ENCODE results near the gene GLRA2.

Gene GLRA2

DNA sequence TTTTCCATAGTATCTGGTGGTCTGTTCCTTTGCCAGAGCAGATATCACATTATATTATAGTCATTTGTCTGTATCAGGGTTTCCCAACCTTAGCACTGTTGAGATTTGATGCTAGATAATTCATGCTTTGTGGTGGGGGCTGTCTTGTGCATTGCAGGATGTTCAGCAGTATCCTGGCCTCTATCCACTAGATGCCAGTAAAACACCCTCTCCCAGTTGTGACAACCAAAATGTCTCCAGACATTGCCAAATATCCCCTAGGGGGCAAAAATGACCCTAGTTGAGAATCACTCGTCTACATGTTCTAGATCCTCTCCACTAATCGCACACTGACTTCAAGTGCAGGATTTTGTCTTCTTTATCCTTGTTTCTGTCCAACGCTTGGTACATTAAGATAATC, 182.8 kb downstream of the GLRA2 start:
- DNase-seq = no peak

DNA sequence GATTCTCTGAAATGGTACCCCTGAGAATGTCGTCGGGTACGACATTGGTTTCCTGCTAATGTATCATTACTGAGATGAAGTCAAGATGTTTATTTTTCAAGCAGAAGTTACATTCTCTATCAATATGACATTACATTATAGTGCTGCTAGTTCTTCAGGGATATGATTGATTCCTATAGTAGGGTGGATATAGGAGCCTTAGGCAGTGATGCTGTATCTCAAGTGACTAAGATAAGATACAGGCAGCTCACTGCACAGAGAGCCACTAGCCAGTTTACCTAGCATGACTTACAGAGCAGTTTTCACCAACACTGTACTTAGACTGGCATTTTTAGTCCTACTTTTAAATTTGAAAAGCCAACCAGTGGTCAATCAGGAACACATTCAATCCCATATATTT, 188.6 kb downstream of the GLRA2 start:
- no peak for DNase-seq

DNA sequence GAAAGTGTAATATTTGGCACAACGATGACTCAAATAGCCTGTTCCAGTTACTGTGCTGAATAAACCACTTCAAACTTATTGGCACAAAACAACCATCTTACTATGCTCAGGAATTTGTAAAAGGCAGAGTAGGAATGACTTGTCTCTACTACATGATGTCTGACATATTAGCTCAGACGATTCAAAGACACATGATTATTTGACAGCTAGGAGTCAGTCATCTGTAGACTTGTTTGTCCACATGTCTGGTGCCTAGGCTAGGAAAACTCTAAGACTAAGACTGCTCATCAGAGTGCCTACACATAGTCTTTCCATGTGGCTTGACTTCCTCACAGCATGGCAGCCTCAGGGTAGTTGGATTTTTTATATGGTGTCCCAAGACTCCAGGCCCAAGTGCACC, 189.1 kb downstream of the GLRA2 start:
- DNase-seq = no peak

DNA sequence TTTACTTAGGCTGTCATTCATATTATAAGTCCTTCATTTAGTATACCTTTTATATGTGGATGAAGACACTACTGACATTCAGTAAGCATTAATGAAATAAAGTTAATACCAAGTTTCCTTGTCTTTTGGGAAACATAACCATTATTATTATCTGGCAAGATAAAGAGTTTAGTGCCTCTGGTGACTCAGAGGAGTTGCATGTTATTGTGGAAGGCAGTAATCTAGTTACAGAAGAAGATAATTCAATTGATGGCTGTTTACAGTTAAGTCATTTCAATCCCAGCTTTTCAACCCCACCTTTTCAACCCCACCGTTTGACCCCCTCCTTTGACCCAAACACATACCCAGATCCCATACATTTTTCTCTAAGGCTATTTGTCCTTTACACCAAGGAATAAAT, 199.7 kb downstream of the GLRA2 start:
- no peak for DNase-seq

DNA sequence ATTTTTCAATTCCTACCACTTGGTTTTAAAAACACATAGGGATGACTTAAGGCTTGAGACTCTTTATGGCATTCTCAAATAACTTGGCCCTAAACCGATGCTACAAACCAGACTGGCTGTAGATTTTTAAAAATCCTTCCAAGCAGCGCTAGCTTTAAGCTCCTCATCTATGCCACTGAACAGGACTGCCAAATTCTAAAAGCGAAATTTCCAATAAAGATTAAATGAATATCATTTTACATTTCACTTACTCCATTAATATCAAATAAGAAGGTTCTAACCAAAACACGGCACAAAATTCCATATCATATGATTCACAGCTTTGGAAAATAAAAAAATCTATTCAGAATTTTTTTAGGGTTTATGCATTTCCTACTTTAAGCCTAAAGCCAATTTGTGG, 209.3 kb downstream of the GLRA2 start:
- DNase-seq = no peak

DNA sequence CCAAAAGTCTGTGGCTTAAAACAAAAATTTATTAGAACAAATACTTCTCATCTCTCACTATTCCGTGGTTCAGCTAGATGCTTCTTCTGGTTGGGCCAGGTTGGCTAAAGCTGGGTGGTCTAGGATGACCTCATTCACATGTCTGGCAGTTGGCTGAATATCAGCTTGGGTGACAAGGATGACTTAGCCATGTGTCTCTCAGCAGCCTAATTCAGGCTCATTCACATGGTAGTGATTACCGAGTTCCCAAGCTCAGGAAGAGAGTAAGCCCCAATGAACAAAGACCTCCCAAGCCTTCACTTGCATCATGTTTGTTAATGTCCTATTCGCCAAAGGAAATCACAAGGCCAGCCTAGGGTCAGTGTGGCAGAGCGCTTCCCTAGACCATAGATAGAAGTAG, 224.1 kb downstream of the GLRA2 start:
- DNase-seq = no peak

DNA sequence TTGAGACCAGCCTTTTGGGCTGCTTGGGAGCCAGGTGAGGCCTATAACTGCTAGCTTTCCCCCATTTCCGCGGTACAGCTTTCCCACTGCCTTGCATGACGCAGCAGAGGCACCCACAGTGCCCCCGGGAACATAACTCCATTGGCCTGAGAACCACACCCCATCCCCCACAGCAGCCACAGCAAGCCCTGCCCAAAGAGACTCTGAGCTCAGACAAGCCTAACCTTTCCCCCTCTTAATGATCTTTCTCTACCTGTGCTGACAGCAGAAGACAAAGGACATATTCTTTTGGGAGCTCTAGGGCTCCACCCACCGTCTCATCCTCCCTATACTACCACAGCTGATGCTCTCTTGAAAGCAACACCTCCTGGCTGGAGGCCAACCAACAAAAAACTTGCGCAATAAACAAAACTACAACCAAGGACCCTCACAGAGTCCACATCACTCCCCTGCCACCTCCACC, 228.7 kb downstream of the GLRA2 start:
- no peak for DNase-seq

DNA sequence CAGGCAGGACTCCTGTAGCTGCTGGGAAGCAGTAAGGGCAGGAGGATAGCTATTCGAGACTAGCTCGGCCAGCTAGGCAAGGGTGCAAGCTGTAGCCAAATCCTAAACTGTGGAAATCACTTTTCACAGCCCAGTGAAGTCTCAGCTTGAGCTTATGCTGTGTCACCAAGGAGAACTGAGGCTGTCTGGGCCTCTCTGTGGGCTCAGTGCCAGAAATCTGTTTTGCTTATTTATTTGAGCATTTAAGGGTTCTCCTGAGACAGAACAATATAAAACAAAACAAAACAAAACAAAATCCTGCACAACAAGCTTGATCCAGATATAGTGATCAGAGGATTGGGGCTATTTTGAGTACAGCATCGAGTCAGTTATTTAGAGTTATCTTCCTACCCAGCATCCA, 246.1 kb downstream of the GLRA2 start:
- DNase-seq = no peak

DNA sequence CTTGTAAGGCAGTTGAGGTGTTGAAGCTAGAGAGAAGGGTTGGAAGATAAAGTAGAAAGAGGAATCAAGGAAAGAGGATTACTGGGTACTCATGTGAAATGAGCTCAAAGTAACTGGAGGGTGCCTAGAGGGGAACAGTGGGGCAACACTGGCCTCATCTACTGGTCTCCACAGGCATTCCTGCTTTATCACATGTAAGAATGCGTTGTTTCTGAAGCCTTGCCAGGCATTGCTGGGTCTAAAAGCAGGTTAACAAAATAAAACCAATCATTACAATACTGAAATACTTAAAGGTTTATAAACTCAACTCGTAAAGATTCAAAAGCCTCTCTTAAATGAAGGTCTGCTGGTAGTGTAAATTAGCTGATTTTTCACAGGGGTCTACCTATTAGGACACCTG, 247.6 kb downstream of the GLRA2 start:
- no peak for DNase-seq

DNA sequence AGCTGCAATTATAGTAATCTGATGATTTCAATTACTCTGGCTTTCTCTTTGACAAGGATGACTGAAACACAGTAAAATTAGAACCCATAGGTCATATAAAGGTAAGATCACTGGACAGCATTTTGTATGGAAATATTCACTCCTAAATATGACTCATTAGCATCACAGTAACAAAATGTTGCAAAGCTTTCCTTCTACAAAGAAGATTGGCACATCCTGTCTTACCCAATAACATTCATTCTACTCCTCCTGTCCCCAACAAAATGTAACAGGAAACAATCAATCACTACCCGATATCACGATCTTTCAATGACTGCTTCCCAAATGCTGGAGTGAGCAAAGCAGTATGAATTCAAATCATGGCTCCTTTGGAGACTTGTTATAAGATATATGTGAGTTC, 248.2 kb downstream of the GLRA2 start:
- no peak for DNase-seq

DNA sequence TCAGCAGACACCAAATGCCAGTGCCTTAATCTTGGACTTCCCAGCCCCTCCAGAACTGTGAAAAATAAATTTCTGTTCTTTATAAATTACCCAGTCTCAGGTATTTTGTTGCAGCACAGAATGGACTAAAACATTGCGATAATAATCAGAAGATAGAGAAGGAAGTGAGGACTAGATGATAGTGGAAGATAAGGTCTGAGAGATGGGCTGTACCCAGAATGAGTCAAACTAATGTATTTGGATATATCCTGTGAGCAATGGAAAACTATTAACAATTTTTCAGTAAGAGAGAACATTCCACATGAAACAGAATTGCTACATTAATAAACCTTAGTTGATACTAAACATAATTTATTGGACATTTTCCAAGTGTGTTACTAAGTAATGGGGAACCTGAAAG, 250.2 kb downstream of the GLRA2 start:
- DNase-seq = no peak

All from NCI-H1417 (cell line).